ENCODE measurements around the gene FFAR2. TPM values are rescaled to one million over a fixed set of nuclear protein-coding genes. Genes with fewer than 3 reads are reported as not detected.

FFAR2 gene
- total and polyA plus RNA-seq, 2 donors (not counting 3 experiments of a cell fraction or from before 2014, with no cell fraction given) = not detected

GRCh38 chr19:35435896-35436295, 12.2 kb upstream of the FFAR2 start:
- Histone ChIP-seq H3K4me1 (ENCODE audit: control insufficient read depth, extremely low read depth, insufficient read depth, low read length) (no peaks in the 10 kb centered on the region), H3K79me2 (ENCODE audit: control insufficient read depth, insufficient read depth, low read length) (no peaks in the 10 kb centered on the region), H2AFZ (ENCODE audit: low read depth, low read length) (no peak overlapping the region), H3K4me3 (replicated peaks in 1 of 3; ENCODE audit: insufficient read depth in 1 of 3, low read depth in 1 of 3, low read length in 3 of 3) (no peak overlapping the region), H3K4me2 (ENCODE audit: insufficient read depth, low read length) (no peak overlapping the region), H4K20me1 (replicated peaks; ENCODE audit: control insufficient read depth, extremely low read depth, insufficient read depth, low read length) (no peaks in the 10 kb centered on the region), H3K27me3 (ENCODE audit: control insufficient read depth in 2 of 2, insufficient read depth in 2 of 2, low read length in 2 of 2) (peaks cover 0 to 7% of the 10 kb centered on the region in 2 experiments), H3K9ac (replicated peaks; ENCODE audit: extremely low read depth, insufficient read depth, low read length) (no peak overlapping the region), H3K9me3 (replicated peaks; ENCODE audit: control insufficient read depth, insufficient read depth, low read length) (no peaks in the 10 kb centered on the region), H3K36me3 (ENCODE audit: control insufficient read depth in 2 of 2, extremely low read depth in 1 of 2, insufficient read depth in 2 of 2, low read length in 2 of 2) (no peaks in the 10 kb centered on the region), H3K27ac (ENCODE audit: insufficient read depth, low read depth, low read length) (no peak overlapping the region), H3K9me1 (replicated peaks; ENCODE audit: control insufficient read depth, extremely low read depth, insufficient read depth, low read length) (no peaks in the 10 kb centered on the region)
- dilution Hi-C loops (cut with MboI; ENCODE audit: extremely low pct_ligation_motif_present, low sequenced_read_pairs) (no loop called here), intact Hi-C loops (cut with micrococcal nuclease) (no loop called here)
- DNase-seq (ENCODE audit: low read depth, low spot score) (no peak), FAIRE-seq (no peak)
- TF ChIP-seq MAX (IDR thresholded peaks at IDR 0.05; ENCODE audit: insufficient read depth, insufficient read length) (no peak), MYC (IDR thresholded peaks at IDR 0.05; ENCODE audit: low read depth, low read length) (no peak), CTCF (IDR thresholded peaks at IDR 0.05; ENCODE audit: extremely low read depth in 1 of 2, insufficient read depth in 1 of 2, low read depth in 1 of 2, low read length in 2 of 2) (no peak), FOS (IDR thresholded peaks at IDR 0.05; ENCODE audit: borderline replicate concordance, insufficient read depth, low read length) (no peak), EZH2 (IDR thresholded peaks at IDR 0.05; ENCODE audit: borderline replicate concordance, low read depth, low read length, severe bottlenecking) (no peak), POLR2A (IDR thresholded peaks at IDR 0.05; ENCODE audit: low read depth, low read length) (no peak), GATA2 (IDR thresholded peaks at IDR 0.05; ENCODE audit: insufficient read depth, insufficient read length, low read depth, low read length) (no peak), JUN (IDR thresholded peaks at IDR 0.05; ENCODE audit: borderline replicate concordance, insufficient read depth, insufficient read length, low read depth) (no peak), POLR2AphosphoS5 (IDR thresholded peaks at IDR 0.05; ENCODE audit: insufficient read depth, low read depth, low read length) (no peak)
- BruUV-seq (replicated peaks) = no TSS peak
- ChIA-PET CTCF (no interaction called here), POLR2A (no interaction called here)
